Astrocyte (in vitro differentiated cells and primary cell): Measurements from ENCODE around the gene RND2. TPM values are rescaled to one million over a fixed set of nuclear protein-coding genes. Genes with fewer than 3 reads are reported as not detected.

Experiments used
- DNase-seq: peaks from one replicate; pipeline ENCODE4 v3.0.0-alpha.2; 2010; ENCODE audit warnings: low read depth
- FAIRE-seq: peaks from 2 replicates; lab custom pipeline; 2011; peaks lifted over from hg19 to GRCh38; lab: Jason Lieb, UNC
- H2AFZ ChIP-seq: 2 replicates; pipeline ENCODE4 v1.6.0; 2012; ENCODE audit warnings: low read depth, low read length, inconsistent platforms
- H3K27ac ChIP-seq: 2 replicates; pipeline ENCODE4 v1.5.1; 2011; ENCODE audit warnings: low read depth, low read length, inconsistent platforms
- H3K27me3 ChIP-seq: 2 replicates; pipeline ENCODE4 v1.6.0; 2011; ENCODE audit warnings: low read length, inconsistent platforms; ENCODE audit not compliant: insufficient read depth
- H3K36me3 ChIP-seq: 2 replicates; pipeline ENCODE4 v1.5.1; 2011; ENCODE audit warnings: low read length, inconsistent platforms; ENCODE audit not compliant: insufficient read depth
- H3K4me1 ChIP-seq: 2 replicates; pipeline ENCODE4 v1.5.1; 2011; ENCODE audit warnings: low read length, inconsistent platforms; ENCODE audit not compliant: insufficient read depth
- H3K4me2 ChIP-seq: 2 replicates; pipeline ENCODE4 v1.6.0; 2012; ENCODE audit warnings: low read length, inconsistent platforms
- H3K4me3 ChIP-seq: 2 replicates; pipeline ENCODE4 v1.5.1; 2011; ENCODE audit warnings: low read depth, mild to moderate bottlenecking, low read length, inconsistent platforms; ENCODE audit not compliant: insufficient read depth
- H3K79me2 ChIP-seq: 2 replicates; pipeline ENCODE4 v1.6.0; 2012; ENCODE audit warnings: mild to moderate bottlenecking, low read length, inconsistent platforms; ENCODE audit not compliant: insufficient read depth
- H3K9ac ChIP-seq: 2 replicates; pipeline ENCODE4 v1.6.0; 2012; ENCODE audit warnings: mild to moderate bottlenecking, low read length, inconsistent platforms
- H3K9me3 ChIP-seq: 2 replicates; pipeline ENCODE4 v1.5.1; 2012; ENCODE audit warnings: low read depth, mild to moderate bottlenecking, low read length, inconsistent platforms; ENCODE audit not compliant: insufficient read depth
- H4K20me1 ChIP-seq: 2 replicates; pipeline ENCODE4 v1.6.0; 2012; ENCODE audit warnings: low read length, inconsistent platforms; ENCODE audit not compliant: insufficient read depth
- H3K27ac Mint-ChIP-seq: one replicate; pipeline ENCODE4 v1.8.0; 2021; ENCODE audit warnings: mild to moderate bottlenecking, mixed read lengths; ENCODE audit not compliant: unreplicated experiment
- H3K27me3 Mint-ChIP-seq: one replicate; pipeline ENCODE4 v1.8.0; 2021; ENCODE audit warnings: low read depth, mixed read lengths; ENCODE audit not compliant: unreplicated experiment
- H3K36me3 Mint-ChIP-seq: one replicate; pipeline ENCODE4 v1.8.0; 2021; ENCODE audit warnings: low read depth, mixed read lengths; ENCODE audit not compliant: unreplicated experiment
- H3K4me1 Mint-ChIP-seq: one replicate; pipeline ENCODE4 v1.8.0; 2021; ENCODE audit warnings: low read depth, mixed read lengths; ENCODE audit not compliant: unreplicated experiment
- H3K4me3 Mint-ChIP-seq: one replicate; pipeline ENCODE4 v1.8.0; 2021; ENCODE audit warnings: mild to moderate bottlenecking, moderate library complexity, mixed read lengths; ENCODE audit not compliant: unreplicated experiment
- H3K9me3 Mint-ChIP-seq: one replicate; pipeline ENCODE4 v1.8.0; 2021; ENCODE audit warnings: mild to moderate bottlenecking, mixed read lengths; ENCODE audit not compliant: unreplicated experiment
- CTCF ChIP-seq: IDR thresholded peaks from 2 replicates; pipeline ENCODE4 v1.5.1; 2011; ENCODE audit warnings: low read depth, mild to moderate bottlenecking, inconsistent platforms, low read length, moderate library complexity; ENCODE audit not compliant: insufficient read depth
- EZH2 ChIP-seq: IDR thresholded peaks from 2 replicates; pipeline ENCODE4 v1.6.1; 2012; ENCODE audit warnings: mild to moderate bottlenecking, low read length, inconsistent platforms; ENCODE audit not compliant: insufficient read depth
- total RNA-seq: library from RNA; stranded (reverse); gene quantifications from 2 replicates; pipeline ENCODE4 v1.2.1, GENCODE V29; 2021

The RND2 gene
- total RNA-seq, 1 donor from 2014 or later, result 2.3 TPM

GRCh38 chr17:43021741-43022512 lies 3.1 kb upstream of the RND2 start, which contains the start of gene VAT1:
Gene VAT1 (minus strand): TSS chr17:43022385. CDS start chr17:43022322, 63 bp downstream.
- H3K27ac ChIP-seq, result peak within 1 kb of the TSS; percentile 55
- Mint-ChIP-seq H3K9me3 (no peaks in the 10 kb centered on the region), H3K27ac (peak within 1 kb of the TSS; percentile 93), H3K4me3 (peak within 1 kb of the TSS; percentile 97), H3K27me3 (no peaks in the 10 kb centered on the region), H3K4me1 (peaks cover 27% of the 10 kb centered on the region), H3K36me3 (peaks cover 8% of the 10 kb centered on the region)
- H4K20me1 ChIP-seq, result peaks cover 15% of the 10 kb centered on the region
- no peaks in the 10 kb centered on the region for H3K27me3 ChIP-seq
- peak within 1 kb of the TSS; percentile 95 for H3K4me3 ChIP-seq
- no peak for TF ChIP-seq CTCF
- no peak for TF ChIP-seq EZH2
- H2AFZ ChIP-seq, result peak within 1 kb of the TSS; percentile 93
- H3K9me3 ChIP-seq, result no peaks in the 10 kb centered on the region
- H3K36me3 ChIP-seq, result peaks cover 6% of the 10 kb centered on the region
- H3K9ac ChIP-seq, result peak within 1 kb of the TSS; percentile 86
- peaks cover 42% of the 10 kb centered on the region for H3K79me2 ChIP-seq
- DNase-seq (peak; percentile 33), FAIRE-seq (no peak)
- peaks cover 31% of the 10 kb centered on the region for H3K4me1 ChIP-seq
- peak within 1 kb of the TSS; percentile 90 for H3K4me2 ChIP-seq

- Histone ChIP-seq H3K36me3 (no peaks in the 10 kb centered on the region), H3K4me1 (peaks cover 18% of the 10 kb centered on the region), H4K20me1 (no peaks in the 10 kb centered on the region), H2AFZ (peak overlapping the region; percentile 77), H3K4me2 (peak overlapping the region; percentile 85), H3K9ac (peak overlapping the region; percentile 61), H3K9me3 (no peaks in the 10 kb centered on the region), H3K27ac (no peak overlapping the region), H3K4me3 (peak overlapping the region; percentile 46), H3K27me3 (no peaks in the 10 kb centered on the region), H3K79me2 (peaks cover 17% of the 10 kb centered on the region)
- H3K36me3 Mint-ChIP-seq, result no peaks in the 10 kb centered on the region
- H3K27ac Mint-ChIP-seq, result peak overlapping the region; percentile 69
- H3K4me1 Mint-ChIP-seq, result peaks cover 2% of the 10 kb centered on the region
- H3K27me3 Mint-ChIP-seq, result peaks cover 6% of the 10 kb centered on the region
- no peaks in the 10 kb centered on the region for H3K9me3 Mint-ChIP-seq
- H3K4me3 Mint-ChIP-seq, result peak overlapping the region; percentile 81
- DNase-seq (no peak), FAIRE-seq (no peak)
- no peak for TF ChIP-seq EZH2
Observed at GRCh38 chr17:43025290-43025657, 243 bp downstream of the RND2 start.

- Mint-ChIP-seq H3K27ac (peak overlapping the region; percentile 69), H3K4me3 (peak overlapping the region; percentile 81), H3K9me3 (no peaks in the 10 kb centered on the region), H3K36me3 (no peaks in the 10 kb centered on the region), H3K27me3 (peaks cover 6% of the 10 kb centered on the region), H3K4me1 (no peaks in the 10 kb centered on the region)
- peaks cover 12% of the 10 kb centered on the region for H3K79me2 ChIP-seq
- peak overlapping the region; percentile 85 for H3K4me2 ChIP-seq
- no peaks in the 10 kb centered on the region for H3K27me3 ChIP-seq
- no peaks in the 10 kb centered on the region for H4K20me1 ChIP-seq
- DNase-seq (no peak), FAIRE-seq (no peak)
- H3K9ac ChIP-seq, result no peak overlapping the region
- no peaks in the 10 kb centered on the region for H3K9me3 ChIP-seq
- TF ChIP-seq CTCF, result no peak
- TF ChIP-seq EZH2, result no peak
- no peaks in the 10 kb centered on the region for H3K36me3 ChIP-seq
- peaks cover 15% of the 10 kb centered on the region for H3K4me1 ChIP-seq
- no peak overlapping the region for H3K27ac ChIP-seq
- H3K4me3 ChIP-seq, result no peak overlapping the region
- H2AFZ ChIP-seq, result peak overlapping the region; percentile 77
Observed at GRCh38 chr17:43025766-43026537, 921 bp downstream of the RND2 start.
